Measurements from ENCODE around the gene COL4A1.

The COL4A1 gene

DNA sequence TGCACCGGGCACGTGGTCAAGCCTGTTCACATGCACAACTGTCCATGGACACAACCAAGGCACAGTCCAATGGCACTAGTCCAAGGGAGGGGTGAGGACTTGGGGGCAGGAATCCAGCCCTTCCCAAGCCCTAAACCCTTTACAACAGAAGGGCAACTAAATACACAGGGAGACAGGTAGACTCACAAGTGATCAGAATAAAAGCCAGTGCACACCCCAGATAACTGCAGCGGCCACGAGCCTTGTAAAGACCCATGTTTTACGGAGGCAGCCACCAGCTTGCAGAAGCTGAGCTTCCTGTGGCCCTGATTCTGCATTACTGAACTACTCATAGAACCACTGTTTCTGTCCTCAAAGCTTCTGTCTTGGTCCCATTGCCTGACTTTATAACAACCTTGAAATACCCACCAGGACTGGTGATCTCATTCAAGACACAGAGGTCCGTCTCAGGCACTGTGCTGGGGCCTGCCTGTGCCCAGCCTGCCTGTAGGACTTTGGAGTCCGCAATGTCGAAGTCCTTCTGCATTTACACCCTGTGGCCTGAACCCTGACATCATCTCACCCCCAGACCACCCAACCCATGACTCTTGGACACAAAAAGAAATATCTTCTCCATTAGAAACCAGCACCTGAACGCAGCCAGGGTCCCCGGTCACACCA, 181.2 kb downstream of the COL4A1 start:
- Histone ChIP-seq H3K27me3 (ENCODE audit: insufficient read depth, low read depth) (no peaks in the 10 kb centered on the region), H3K4me1 (ENCODE audit: low read depth, poor library complexity, severe bottlenecking) (no peaks in the 10 kb centered on the region), H3K9ac (no peak overlapping the region), H4K20me1 (ENCODE audit: insufficient read depth) (no peaks in the 10 kb centered on the region), H3K36me3 (ENCODE audit: insufficient read depth) (no peaks in the 10 kb centered on the region), H3K27ac (no peak overlapping the region), H3K79me2 (ENCODE audit: insufficient read depth, low read depth) (no peaks in the 10 kb centered on the region), H2AFZ (ENCODE audit: low read depth) (no peak overlapping the region), H3K4me3 (IDR thresholded peaks at IDR 0.05; ENCODE audit: insufficient read depth, low read depth, low read length) (no peak overlapping the region), H3K4me2 (no peak overlapping the region)
- TF ChIP-seq, protein P1, sequence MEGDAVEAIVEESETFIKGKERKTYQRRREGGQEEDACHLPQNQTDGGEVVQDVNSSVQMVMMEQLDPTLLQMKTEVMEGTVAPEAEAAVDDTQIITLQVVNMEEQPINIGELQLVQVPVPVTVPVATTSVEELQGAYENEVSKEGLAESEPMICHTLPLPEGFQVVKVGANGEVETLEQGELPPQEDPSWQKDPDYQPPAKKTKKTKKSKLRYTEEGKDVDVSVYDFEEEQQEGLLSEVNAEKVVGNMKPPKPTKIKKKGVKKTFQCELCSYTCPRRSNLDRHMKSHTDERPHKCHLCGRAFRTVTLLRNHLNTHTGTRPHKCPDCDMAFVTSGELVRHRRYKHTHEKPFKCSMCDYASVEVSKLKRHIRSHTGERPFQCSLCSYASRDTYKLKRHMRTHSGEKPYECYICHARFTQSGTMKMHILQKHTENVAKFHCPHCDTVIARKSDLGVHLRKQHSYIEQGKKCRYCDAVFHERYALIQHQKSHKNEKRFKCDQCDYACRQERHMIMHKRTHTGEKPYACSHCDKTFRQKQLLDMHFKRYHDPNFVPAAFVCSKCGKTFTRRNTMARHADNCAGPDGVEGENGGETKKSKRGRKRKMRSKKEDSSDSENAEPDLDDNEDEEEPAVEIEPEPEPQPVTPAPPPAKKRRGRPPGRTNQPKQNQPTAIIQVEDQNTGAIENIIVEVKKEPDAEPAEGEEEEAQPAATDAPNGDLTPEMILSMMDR (conservative IDR thresholded peaks at IDR 0.05; ENCODE audit: low read depth, low read length) = no peak

DNA sequence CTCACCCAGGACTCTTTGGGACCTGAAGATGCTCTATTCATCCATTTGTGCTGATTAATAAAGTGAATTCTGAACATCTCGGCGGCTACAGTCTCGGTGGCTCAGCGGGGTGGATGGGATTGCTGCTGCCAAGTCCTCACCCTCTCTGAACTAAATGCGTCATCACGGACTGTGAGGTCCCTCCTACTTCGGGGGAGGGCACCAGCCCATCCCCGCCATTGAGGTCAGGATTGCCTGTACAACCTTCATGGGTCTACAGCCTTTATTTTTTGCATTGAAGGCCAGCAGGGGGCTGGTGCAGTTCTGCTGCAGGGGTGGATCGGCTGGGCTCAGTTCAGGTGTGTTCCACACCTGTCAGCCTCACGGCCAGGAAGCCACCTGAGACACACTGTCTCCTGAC, 181.8 kb downstream of the COL4A1 start:
- Histone ChIP-seq H2AFZ (ENCODE audit: low read depth) (no peak overlapping the region), H3K36me3 (ENCODE audit: insufficient read depth) (no peaks in the 10 kb centered on the region), H3K4me2 (no peak overlapping the region), H3K4me1 (ENCODE audit: low read depth, poor library complexity, severe bottlenecking) (no peaks in the 10 kb centered on the region), H3K4me3 (IDR thresholded peaks at IDR 0.05; ENCODE audit: insufficient read depth, low read depth, low read length) (no peak overlapping the region), H3K9ac (no peak overlapping the region), H4K20me1 (ENCODE audit: insufficient read depth) (no peaks in the 10 kb centered on the region), H3K27me3 (ENCODE audit: insufficient read depth, low read depth) (no peaks in the 10 kb centered on the region), H3K79me2 (ENCODE audit: insufficient read depth, low read depth) (no peaks in the 10 kb centered on the region), H3K27ac (no peak overlapping the region)
- TF ChIP-seq, protein P1 (conservative IDR thresholded peaks at IDR 0.05; ENCODE audit: low read depth, low read length) = no peak

DNA sequence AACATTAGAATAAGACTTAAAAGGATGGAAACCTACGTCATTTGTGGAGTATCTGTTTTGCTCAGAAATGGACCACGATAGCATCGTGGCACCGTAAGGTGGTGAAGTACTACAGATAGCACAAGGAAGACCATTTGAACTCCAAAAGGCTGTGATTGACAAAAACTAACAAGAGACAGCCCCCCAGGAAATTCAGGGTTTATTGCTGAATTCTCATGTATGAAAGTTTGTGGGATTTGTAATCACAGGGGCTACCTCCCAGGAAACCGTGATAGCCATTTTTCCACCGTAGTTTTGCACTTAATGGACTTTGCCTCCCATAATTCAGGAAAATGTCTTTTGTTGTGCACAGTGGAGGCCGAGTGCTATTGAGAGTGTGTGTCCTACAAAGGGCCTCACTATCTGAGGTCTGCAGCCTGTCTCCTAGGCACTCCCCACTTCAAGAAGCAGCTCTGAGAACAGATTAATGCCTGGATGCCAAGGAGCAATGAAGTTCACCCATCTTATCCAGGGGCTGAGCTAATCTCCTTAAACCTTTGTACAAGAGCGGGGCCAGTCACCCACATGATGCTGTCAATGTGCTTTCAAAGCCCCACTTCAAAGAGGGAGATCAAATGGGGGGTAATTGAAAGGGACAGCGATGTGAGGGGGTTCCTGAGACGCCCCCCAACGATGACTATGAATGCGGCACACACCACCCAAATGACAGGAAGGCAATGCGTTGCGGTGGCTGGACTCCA, 182.6 kb downstream of the COL4A1 start:
- no peak overlapping the region for H3K4me2 ChIP-seq
- no peaks in the 10 kb centered on the region for H3K79me2 ChIP-seq (ENCODE audit: insufficient read depth, low read depth)
- no peak overlapping the region for H3K9ac ChIP-seq
- H3K36me3 ChIP-seq (ENCODE audit: insufficient read depth) = no peaks in the 10 kb centered on the region
- no peaks in the 10 kb centered on the region for H3K4me1 ChIP-seq (ENCODE audit: low read depth, poor library complexity, severe bottlenecking)
- H3K27ac ChIP-seq = no peak overlapping the region
- TF ChIP-seq, protein P1 (conservative IDR thresholded peaks at IDR 0.05; ENCODE audit: low read depth, low read length) = no peak
- no peak overlapping the region for H3K4me3 ChIP-seq (IDR thresholded peaks at IDR 0.05; ENCODE audit: insufficient read depth, low read depth, low read length)
- no peaks in the 10 kb centered on the region for H3K27me3 ChIP-seq (ENCODE audit: insufficient read depth, low read depth)
- no peaks in the 10 kb centered on the region for H4K20me1 ChIP-seq (ENCODE audit: insufficient read depth)
- H2AFZ ChIP-seq (ENCODE audit: low read depth) = no peak overlapping the region

DNA sequence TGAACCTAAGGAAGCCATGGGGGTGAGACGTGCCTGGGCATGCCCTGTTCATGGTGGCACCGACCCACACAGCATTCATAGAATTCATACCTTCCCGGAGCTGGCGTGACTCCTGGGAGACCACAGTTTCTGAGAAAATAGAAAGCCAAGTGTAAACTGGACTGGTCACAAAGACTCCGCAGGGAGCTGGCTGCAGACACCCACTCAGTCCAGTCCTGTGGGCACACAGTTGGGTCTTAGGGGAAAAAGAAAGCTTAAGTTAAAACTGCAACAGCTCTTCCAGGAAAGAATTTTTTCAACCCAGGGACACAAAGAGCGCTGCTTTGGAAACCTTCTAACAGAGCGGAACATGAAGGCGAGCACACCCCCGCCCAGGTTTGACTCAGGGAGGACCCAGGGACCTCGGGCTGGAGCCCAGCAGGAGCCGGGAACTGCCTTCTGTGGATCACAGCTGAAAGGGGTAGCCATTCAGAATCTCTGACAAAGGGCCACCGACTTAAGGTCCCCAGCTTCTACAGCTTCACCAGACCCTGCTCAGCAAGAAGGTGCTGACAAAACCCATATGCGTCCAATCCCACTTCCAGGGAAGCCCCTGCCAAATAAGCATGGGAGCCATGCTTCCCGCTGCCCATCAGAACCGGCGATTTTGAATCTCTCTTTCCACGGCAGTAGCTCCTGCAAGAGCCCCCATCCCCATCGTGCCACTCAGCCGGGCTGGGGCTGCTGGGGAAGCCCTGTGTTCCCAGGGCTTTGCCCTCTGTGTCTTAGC, 183.7 kb downstream of the COL4A1 start:
- Histone ChIP-seq H3K27me3 (ENCODE audit: insufficient read depth, low read depth) (no peaks in the 10 kb centered on the region), H3K36me3 (ENCODE audit: insufficient read depth) (no peaks in the 10 kb centered on the region), H2AFZ (ENCODE audit: low read depth) (no peak overlapping the region), H3K4me3 (IDR thresholded peaks at IDR 0.05; ENCODE audit: insufficient read depth, low read depth, low read length) (no peak overlapping the region), H3K27ac (no peak overlapping the region), H3K4me1 (ENCODE audit: low read depth, poor library complexity, severe bottlenecking) (no peaks in the 10 kb centered on the region), H4K20me1 (ENCODE audit: insufficient read depth) (no peaks in the 10 kb centered on the region), H3K9ac (no peak overlapping the region), H3K4me2 (no peak overlapping the region), H3K79me2 (ENCODE audit: insufficient read depth, low read depth) (no peaks in the 10 kb centered on the region)
- TF ChIP-seq, protein P1 (conservative IDR thresholded peaks at IDR 0.05; ENCODE audit: low read depth, low read length) = no peak
